ENCODE measurements around the gene NUMA1. TPM values are rescaled to one million over a fixed set of nuclear protein-coding genes. Genes with fewer than 3 reads are reported as not detected.

Gene NUMA1
- total and polyA plus RNA-seq, 9 donors = 118 to 197 (median 166) TPM

GRCh38 chr11:72001834-72002591 is 78.3 kb downstream of the NUMA1 start:
- whole genome bisulfite sequencing (ENCODE audit: insufficient coverage) = 46% methylated on average over 6 of the region's 10 CpGs
- no peak overlapping the region for H3K4me3 ChIP-seq (ENCODE audit: low read length)

GRCh38 chr11:72001285-72001684 is 79.1 kb downstream of the NUMA1 start:
- Histone ChIP-seq H3K27ac (ENCODE audit: low read length) (peak overlapping the region; percentile 72), H3K9me3 (replicated peaks; ENCODE audit: control insufficient read depth, low read depth, low read length) (no peaks in the 10 kb centered on the region), H3K27me3 (ENCODE audit: control insufficient read depth, insufficient read depth, low read length) (no peaks in the 10 kb centered on the region), H3K36me3 (ENCODE audit: control insufficient read depth, insufficient read depth, low read length) (peaks cover 81% of the 10 kb centered on the region), H3K4me3 (ENCODE audit: low read length) (no peak overlapping the region), H3K4me1 (ENCODE audit: control insufficient read depth, insufficient read depth, low read length) (peaks cover 58% of the 10 kb centered on the region)
- DNase-seq = no peak
- WGBS (ENCODE audit: insufficient coverage) = 59% methylated on average over 3 of the region's 11 CpGs

More at GRCh38 chr11:72001834-72002591, 78.3 kb downstream of the NUMA1 start:
- H3K9me3 ChIP-seq (replicated peaks; ENCODE audit: control insufficient read depth, low read depth, low read length) = no peaks in the 10 kb centered on the region
- H3K27me3 ChIP-seq (ENCODE audit: control insufficient read depth, insufficient read depth, low read length) = no peaks in the 10 kb centered on the region
- H3K36me3 ChIP-seq (ENCODE audit: control insufficient read depth, insufficient read depth, low read length) = peaks cover 81% of the 10 kb centered on the region
- peak overlapping the region; percentile 72 for H3K27ac ChIP-seq (ENCODE audit: low read length)
- H3K4me1 ChIP-seq (ENCODE audit: control insufficient read depth, insufficient read depth, low read length) = peaks cover 52% of the 10 kb centered on the region
- peak; percentile 88 for DNase-seq

GRCh38 chr11:72000202-72000867 is 80.0 kb downstream of the NUMA1 start:
- Histone ChIP-seq H3K36me3 (ENCODE audit: control insufficient read depth, insufficient read depth, low read length) (peaks cover 80% of the 10 kb centered on the region), H3K4me3 (ENCODE audit: low read length) (no peak overlapping the region), H3K4me1 (ENCODE audit: control insufficient read depth, insufficient read depth, low read length) (peaks cover 60% of the 10 kb centered on the region), H3K27me3 (ENCODE audit: control insufficient read depth, insufficient read depth, low read length) (no peaks in the 10 kb centered on the region), H3K27ac (ENCODE audit: low read length) (no peak overlapping the region), H3K9me3 (replicated peaks; ENCODE audit: control insufficient read depth, low read depth, low read length) (no peaks in the 10 kb centered on the region)
- 79% methylated on average over 8 of the region's 10 CpGs for WGBS (ENCODE audit: insufficient coverage)
- no peak for DNase-seq

GRCh38 chr11:71999798-72000197 is 80.5 kb downstream of the NUMA1 start:
- Histone ChIP-seq H3K27ac (ENCODE audit: low read length) (peak overlapping the region; percentile 55), H3K36me3 (ENCODE audit: control insufficient read depth, insufficient read depth, low read length) (peaks cover 79% of the 10 kb centered on the region), H3K27me3 (ENCODE audit: control insufficient read depth, insufficient read depth, low read length) (no peaks in the 10 kb centered on the region), H3K4me1 (ENCODE audit: control insufficient read depth, insufficient read depth, low read length) (peaks cover 56% of the 10 kb centered on the region), H3K4me3 (ENCODE audit: low read length) (no peak overlapping the region), H3K9me3 (replicated peaks; ENCODE audit: control insufficient read depth, low read depth, low read length) (no peaks in the 10 kb centered on the region)
- no CpG with 5 or more reads among the region's 8 CpGs for WGBS (ENCODE audit: insufficient coverage)
- no peak for DNase-seq

- Histone ChIP-seq H3K4me3 (ENCODE audit: low read length) (no peak overlapping the region), H3K9me3 (replicated peaks; ENCODE audit: control insufficient read depth, low read depth, low read length) (no peaks in the 10 kb centered on the region), H3K4me1 (ENCODE audit: control insufficient read depth, insufficient read depth, low read length) (peaks cover 56% of the 10 kb centered on the region), H3K36me3 (ENCODE audit: control insufficient read depth, insufficient read depth, low read length) (peaks cover 76% of the 10 kb centered on the region), H3K27ac (ENCODE audit: low read length) (peak overlapping the region; percentile 55), H3K27me3 (ENCODE audit: control insufficient read depth, insufficient read depth, low read length) (no peaks in the 10 kb centered on the region)
- no peak for DNase-seq
- 12% methylated on average over 2 of the region's 2 CpGs for WGBS (ENCODE audit: insufficient coverage)
Measured at GRCh38 chr11:71999362-71999761, 81.0 kb downstream of the NUMA1 start.

- peaks cover 74% of the 10 kb centered on the region for H3K36me3 ChIP-seq (ENCODE audit: control insufficient read depth, insufficient read depth, low read length)
- H3K27me3 ChIP-seq (ENCODE audit: control insufficient read depth, insufficient read depth, low read length) = no peaks in the 10 kb centered on the region
- peaks cover 56% of the 10 kb centered on the region for H3K4me1 ChIP-seq (ENCODE audit: control insufficient read depth, insufficient read depth, low read length)
- H3K4me3 ChIP-seq (ENCODE audit: low read length) = no peak within 1 kb of the TSS
- peak within 1 kb of the TSS; percentile 55 for H3K27ac ChIP-seq (ENCODE audit: low read length)
- DNase-seq = peak; percentile 63
- H3K9me3 ChIP-seq (replicated peaks; ENCODE audit: control insufficient read depth, low read depth, low read length) = no peaks in the 10 kb centered on the region
- WGBS (ENCODE audit: insufficient coverage) = 81% methylated on average over 8 of the region's 11 CpGs
Measured at GRCh38 chr11:71998649-71999310, 81.6 kb downstream of the NUMA1 start, which contains the start of gene IL18BP. Gene IL18BP, plus strand, starts transcription at chr11:71998909. Its CDS starts 1,076 bp downstream, at chr11:71999985.

GRCh38 chr11:71998061-71998460 is 82.3 kb downstream of the NUMA1 start:
- Histone ChIP-seq H3K4me3 (ENCODE audit: low read length) (no peak overlapping the region), H3K36me3 (ENCODE audit: control insufficient read depth, insufficient read depth, low read length) (peaks cover 67% of the 10 kb centered on the region), H3K9me3 (replicated peaks; ENCODE audit: control insufficient read depth, low read depth, low read length) (no peaks in the 10 kb centered on the region), H3K27ac (ENCODE audit: low read length) (no peak overlapping the region), H3K27me3 (ENCODE audit: control insufficient read depth, insufficient read depth, low read length) (no peaks in the 10 kb centered on the region), H3K4me1 (ENCODE audit: control insufficient read depth, insufficient read depth, low read length) (peaks cover 53% of the 10 kb centered on the region)
- DNase-seq = no peak
- 100% methylated on average over 1 of the region's 2 CpGs for WGBS (ENCODE audit: insufficient coverage)

- no CpG with 5 or more reads among the region's 3 CpGs for WGBS (ENCODE audit: insufficient coverage)
- peaks cover 62% of the 10 kb centered on the region for H3K36me3 ChIP-seq (ENCODE audit: control insufficient read depth, insufficient read depth, low read length)
- no peak overlapping the region for H3K4me3 ChIP-seq (ENCODE audit: low read length)
- H3K27ac ChIP-seq (ENCODE audit: low read length) = no peak overlapping the region
- no peaks in the 10 kb centered on the region for H3K27me3 ChIP-seq (ENCODE audit: control insufficient read depth, insufficient read depth, low read length)
- no peak for DNase-seq
- H3K9me3 ChIP-seq (replicated peaks; ENCODE audit: control insufficient read depth, low read depth, low read length) = no peaks in the 10 kb centered on the region
- H3K4me1 ChIP-seq (ENCODE audit: control insufficient read depth, insufficient read depth, low read length) = peaks cover 49% of the 10 kb centered on the region
Measured at GRCh38 chr11:71997594-71997993, 82.7 kb downstream of the NUMA1 start.

- 88% methylated on average over 3 of the region's 8 CpGs for WGBS (ENCODE audit: insufficient coverage)
- DNase-seq = peak; percentile 64
- Histone ChIP-seq H3K4me1 (ENCODE audit: control insufficient read depth, insufficient read depth, low read length) (peaks cover 43% of the 10 kb centered on the region), H3K9me3 (replicated peaks; ENCODE audit: control insufficient read depth, low read depth, low read length) (no peaks in the 10 kb centered on the region), H3K36me3 (ENCODE audit: control insufficient read depth, insufficient read depth, low read length) (peaks cover 57% of the 10 kb centered on the region), H3K4me3 (ENCODE audit: low read length) (no peak overlapping the region), H3K27ac (ENCODE audit: low read length) (no peak overlapping the region), H3K27me3 (ENCODE audit: control insufficient read depth, insufficient read depth, low read length) (no peaks in the 10 kb centered on the region)
Measured at GRCh38 chr11:71996946-71997345, 83.4 kb downstream of the NUMA1 start.

- no peak for DNase-seq
- H3K27ac ChIP-seq (ENCODE audit: low read length) = peak overlapping the region; percentile 20
- 100% methylated on average over 1 of the region's 4 CpGs for WGBS (ENCODE audit: insufficient coverage)
- H3K27me3 ChIP-seq (ENCODE audit: control insufficient read depth, insufficient read depth, low read length) = no peaks in the 10 kb centered on the region
- H3K9me3 ChIP-seq (replicated peaks; ENCODE audit: control insufficient read depth, low read depth, low read length) = no peaks in the 10 kb centered on the region
- peaks cover 38% of the 10 kb centered on the region for H3K4me1 ChIP-seq (ENCODE audit: control insufficient read depth, insufficient read depth, low read length)
- peaks cover 54% of the 10 kb centered on the region for H3K36me3 ChIP-seq (ENCODE audit: control insufficient read depth, insufficient read depth, low read length)
- H3K4me3 ChIP-seq (ENCODE audit: low read length) = no peak overlapping the region
Measured at GRCh38 chr11:71996517-71996916, 83.8 kb downstream of the NUMA1 start.

Measured in muscle of leg (tissue), 11 donors.